CD4-positive, alpha-beta T cell treated with Interleukin-2 at 100 ng/mL for 4 hours (primary cell): ENCODE measurements around the gene PPA1.
A peak's percentile ranks its signal among the peaks of the same experiment; 100 is the strongest.
"Not testable (repeated sequence)": the region's sequence is repeated elsewhere in the genome, so short reads cannot be mapped to it uniquely, and the experiment has no call there.

Experiments
- DNase-seq: peaks from one replicate; pipeline ENCODE4 v3.0.0-alpha.2; 2020; ENCODE audit warnings: low spot score

Gene PPA1

GRCh38 chr10:70233109-70233938 lies at the start of gene PPA1:
TSS of gene PPA1 (minus strand) at chr10:70233429. CDS start at chr10:70233327, 102 bp downstream.
- peak; percentile 99 for DNase-seq

- DNase-seq, result no peak
These were observed 48.4 kb upstream of the PPA1 start for GRCh38 chr10:70281609-70282008.

GRCh38 chr10:70280099-70280498 lies 46.9 kb upstream of the PPA1 start:
- no peak for DNase-seq

GRCh38 chr10:70277396-70278030 lies 44.3 kb upstream of the PPA1 start:
- DNase-seq, result no peak

- no peak for DNase-seq
These were observed 41.4 kb upstream of the PPA1 start for GRCh38 chr10:70274643-70275042.

GRCh38 chr10:70272925-70273316 lies 39.7 kb upstream of the PPA1 start:
- peak; percentile 54 for DNase-seq

DNA sequence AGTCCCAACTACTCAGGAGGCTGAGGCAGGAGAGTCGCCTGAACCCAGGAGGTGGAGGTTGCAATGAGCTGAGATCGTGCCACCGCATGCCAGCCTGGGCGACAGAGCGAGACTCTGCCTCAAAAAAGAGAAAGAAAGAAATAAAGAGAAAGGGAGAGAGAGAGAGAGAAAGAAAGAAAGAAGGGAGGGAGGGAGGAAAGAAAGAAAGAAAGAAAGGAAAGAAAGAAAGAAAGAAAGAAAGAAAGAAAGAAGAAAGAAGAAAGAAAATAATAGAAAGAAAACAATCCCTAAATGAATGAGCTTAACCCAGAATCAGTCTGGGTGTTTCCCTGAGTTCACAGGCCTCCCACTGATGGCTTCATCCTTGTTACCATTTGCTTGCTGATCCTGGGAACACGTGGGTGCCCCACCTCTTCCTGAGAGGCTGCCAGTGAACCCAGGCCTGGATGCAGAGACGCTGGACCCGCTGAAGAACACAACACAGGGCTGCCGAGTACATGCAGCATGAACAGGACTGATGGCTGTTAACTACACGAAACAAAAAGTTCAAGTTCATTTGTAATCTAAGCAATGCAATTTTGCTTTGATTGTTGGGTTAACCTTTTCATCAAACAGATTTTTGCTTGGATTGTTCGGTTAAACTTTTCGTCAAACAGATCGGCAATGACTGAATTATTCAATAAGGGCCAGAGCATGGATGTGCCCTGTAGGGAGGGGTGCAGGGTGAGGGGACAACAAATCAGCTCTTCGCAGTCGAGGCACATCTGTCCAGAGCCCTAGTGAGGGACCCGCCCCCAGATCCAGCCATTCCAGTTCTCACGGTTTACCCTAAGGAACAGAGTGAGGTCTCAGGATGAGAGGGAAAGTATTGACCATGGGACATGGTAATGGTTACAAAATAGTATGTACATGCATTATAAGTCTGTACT lies 39.0 kb upstream of the PPA1 start:
- no peak for DNase-seq

DNA sequence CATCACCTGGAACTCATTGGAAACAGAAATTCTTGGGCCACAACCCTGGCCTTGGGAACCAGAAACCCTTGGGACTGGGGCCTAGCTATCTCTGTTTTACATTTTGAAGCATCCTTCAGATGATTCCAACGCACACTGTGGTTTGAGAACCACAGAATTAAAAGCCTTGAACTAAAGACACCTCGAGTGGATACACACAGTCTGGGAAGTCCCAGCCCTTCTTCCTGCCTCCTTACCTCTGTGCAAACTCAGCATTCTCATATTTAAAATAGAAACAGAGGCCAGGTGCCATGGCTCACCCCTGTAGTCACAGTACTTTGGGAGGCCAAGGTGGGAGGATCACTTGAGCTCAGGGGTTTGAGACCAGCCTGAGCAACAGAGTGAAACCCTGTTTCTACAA lies 37.7 kb upstream of the PPA1 start:
- no peak for DNase-seq

- DNase-seq, result no peak
These were observed 36.5 kb upstream of the PPA1 start for GRCh38 chr10:70269741-70270140.

DNA sequence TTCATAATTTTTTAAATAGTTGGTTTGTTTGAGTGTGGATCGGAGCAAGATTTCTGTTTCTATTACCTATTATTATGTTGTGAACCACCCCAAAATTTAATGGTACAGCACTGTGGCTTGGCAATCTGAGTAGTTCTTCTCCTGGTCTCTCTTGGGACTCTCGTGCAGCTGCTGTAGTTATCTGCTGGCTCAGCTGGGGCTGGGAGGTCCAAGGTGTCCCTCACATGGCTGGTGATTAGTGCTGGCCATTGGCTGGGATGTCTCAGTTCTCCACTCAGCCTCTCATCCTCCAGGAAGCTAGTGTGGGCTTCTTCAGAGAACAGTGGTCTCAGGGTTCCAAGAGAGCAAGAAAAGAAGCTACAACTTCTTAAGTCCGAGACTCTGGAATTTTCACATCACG lies 35.1 kb upstream of the PPA1 start:
- no peak for DNase-seq

GRCh38 chr10:70267161-70267933 lies 34.1 kb upstream of the PPA1 start:
- DNase-seq, result no peak

DNA sequence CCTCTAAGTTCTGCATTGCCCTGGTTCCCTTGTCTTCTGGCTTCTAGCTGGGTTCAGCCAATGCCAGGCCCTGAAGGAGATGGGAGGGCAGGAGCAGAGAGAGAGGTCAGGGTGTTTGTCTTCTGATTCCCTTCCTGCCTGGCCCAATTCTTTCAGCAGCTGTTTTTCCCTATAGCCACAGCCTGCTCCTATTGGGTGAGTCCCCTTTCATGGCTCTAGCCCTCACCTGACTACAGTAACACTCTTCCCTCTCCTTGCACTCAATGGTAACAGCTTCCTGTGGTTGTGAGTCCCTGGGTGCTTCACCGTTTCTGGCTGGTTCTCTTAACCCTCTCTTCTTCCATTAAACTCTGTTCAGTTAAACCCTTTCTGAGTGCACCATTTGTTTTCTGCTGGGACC lies 33.5 kb upstream of the PPA1 start:
- no peak for DNase-seq

- DNase-seq, result no peak
These were observed 32.8 kb upstream of the PPA1 start for GRCh38 chr10:70266056-70266455.

DNA sequence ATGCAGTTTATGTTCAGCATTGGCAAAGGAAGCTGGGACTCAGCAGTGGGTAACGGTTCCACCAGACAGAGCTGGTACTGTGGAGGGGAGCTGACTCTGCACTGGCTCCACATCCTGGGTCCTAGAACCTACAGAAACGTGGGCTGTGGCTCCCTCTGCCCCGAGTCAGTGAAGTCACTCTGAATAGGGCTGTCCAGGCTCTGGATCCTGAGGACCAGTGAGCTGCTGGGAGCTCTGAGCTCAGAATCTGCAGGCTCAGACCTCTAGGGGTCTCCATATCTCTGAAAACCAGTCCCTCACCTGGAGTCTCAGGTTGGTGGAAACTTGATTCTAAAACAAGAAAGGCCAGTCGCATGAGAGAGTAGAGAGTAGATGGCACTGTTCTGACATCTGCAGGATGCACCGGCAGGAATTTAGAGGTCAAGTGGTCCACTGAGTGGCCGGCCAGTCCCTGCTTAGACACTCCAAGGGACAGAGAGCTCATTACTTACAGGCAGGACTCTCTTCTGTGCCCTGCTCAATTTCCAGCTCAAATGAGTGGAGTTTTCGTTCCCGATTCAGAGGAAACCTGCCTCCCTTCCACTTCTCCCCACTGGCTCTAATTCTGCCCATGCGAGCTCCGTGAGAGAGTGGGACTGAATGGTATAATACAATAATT lies 31.9 kb upstream of the PPA1 start:
- DNase-seq, result no peak

GRCh38 chr10:70260734-70261133 lies 27.5 kb upstream of the PPA1 start:
- DNase-seq, result no peak

- DNase-seq, result no peak
These were observed 27.0 kb upstream of the PPA1 start for GRCh38 chr10:70260259-70260658.

DNA sequence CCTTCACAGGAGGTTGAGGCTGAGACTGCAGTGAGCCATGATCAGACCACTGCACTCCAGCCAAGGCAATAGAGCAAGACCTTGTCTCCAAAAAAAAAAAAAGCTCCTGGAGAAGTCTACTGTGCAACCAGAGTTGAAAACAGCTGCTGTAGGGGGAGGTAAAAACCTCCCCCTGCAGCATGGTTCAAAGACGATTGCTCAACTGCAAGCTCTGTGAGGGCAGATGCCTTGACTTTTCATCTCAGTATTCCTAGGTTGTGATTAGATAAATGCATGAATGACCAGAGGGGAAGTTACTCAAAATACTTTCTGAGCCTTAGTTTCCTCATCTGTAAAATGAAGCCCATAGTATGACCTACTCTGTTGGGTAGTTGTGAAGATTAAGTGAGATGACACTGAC lies 25.0 kb upstream of the PPA1 start:
- no peak for DNase-seq

GRCh38 chr10:70257816-70258215 lies 24.6 kb upstream of the PPA1 start:
- not testable (repeated sequence) for DNase-seq

DNA sequence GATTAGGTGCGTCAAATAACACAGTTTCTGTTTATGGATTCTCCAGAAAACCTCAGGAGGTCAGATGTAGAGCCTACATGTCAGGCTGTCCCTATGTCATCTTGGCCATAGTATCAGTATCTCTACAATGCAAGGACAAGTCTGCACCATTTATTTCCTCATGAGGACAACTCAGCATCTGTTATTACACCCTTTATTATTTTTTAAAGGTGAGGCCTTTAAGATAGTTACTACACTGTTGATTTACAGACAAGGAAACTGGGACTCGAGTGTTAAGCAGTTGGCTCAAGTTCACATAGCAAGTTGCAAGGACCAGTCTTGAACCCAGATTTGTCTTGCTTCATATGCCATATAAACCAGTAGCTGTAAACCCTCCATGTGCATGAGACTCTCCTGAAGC lies 23.2 kb upstream of the PPA1 start:
- DNase-seq, result no peak

- DNase-seq, result peak; percentile 7
These were observed 22.4 kb upstream of the PPA1 start for GRCh38 chr10:70255329-70256299.
